Measurements from ENCODE around the gene CXCL10. TPM values are rescaled to one million over a fixed set of nuclear protein-coding genes. Genes with fewer than 3 reads are reported as not detected.
"Not testable (repeated sequence)": the region's sequence is repeated elsewhere in the genome, so short reads cannot be mapped to it uniquely, and the experiment has no call there.

The CXCL10 gene
- total RNA-seq, 4 donors from 2014 or later: 0.52 to 1.9 TPM; not detected in 2

DNA sequence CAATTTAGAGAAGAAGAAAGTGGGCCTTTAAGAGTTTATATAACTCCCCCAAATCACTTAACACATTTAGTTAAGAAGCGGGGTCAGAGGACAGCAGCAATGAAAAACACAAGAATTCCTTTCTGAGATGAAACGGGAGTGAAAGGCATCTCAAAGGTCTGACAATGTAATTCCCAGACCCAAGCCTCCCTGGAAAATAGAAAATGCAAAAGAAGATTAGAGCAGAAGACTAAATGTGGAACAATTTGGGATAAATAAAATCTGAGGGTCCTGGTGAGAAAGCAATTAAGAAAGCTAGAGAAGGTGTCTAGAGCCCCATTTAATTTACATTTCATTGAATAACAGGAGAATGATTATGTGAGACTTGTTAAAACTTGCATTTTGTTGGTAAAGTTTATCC, 32.1 kb upstream of the CXCL10 start:
- DNase-seq: no peak
- intact Hi-C loops (cut with DNase I; ENCODE audit: low total_unique reads): no loop called here
- Histone ChIP-seq H3K4me1 (no peaks in the 10 kb centered on the region), H3K9me3 (no peaks in the 10 kb centered on the region), H3K36me3 (no peaks in the 10 kb centered on the region), H3K27ac (no peak overlapping the region), H3K4me3 (no peak overlapping the region), H3K27me3 (peaks cover 0 to 5% of the 10 kb centered on the region in 2 donors)
- TF ChIP-seq POLR2A (IDR thresholded peaks at IDR 0.05): no peak
- no peak for TF ChIP-seq CTCF (IDR thresholded peaks at IDR 0.05)

DNA sequence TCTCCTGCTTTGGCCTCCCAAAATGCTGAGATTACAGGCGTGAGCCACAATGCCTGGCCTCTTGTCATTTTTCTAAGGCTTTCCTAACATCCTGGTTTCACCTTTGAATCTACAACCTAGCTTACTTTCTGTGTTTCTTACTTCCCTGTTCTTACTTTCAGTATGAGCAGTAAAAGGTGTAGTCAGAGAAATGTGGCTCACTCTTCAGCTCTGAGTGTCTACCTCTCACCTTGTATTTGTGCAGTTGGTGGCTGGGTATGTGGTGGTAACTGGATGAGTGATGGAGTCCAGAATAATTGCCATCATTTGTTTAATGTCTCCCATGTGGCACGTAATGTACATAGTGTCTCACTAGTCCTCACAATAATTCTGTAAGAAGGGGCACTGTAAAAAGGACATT, 31.7 kb upstream of the CXCL10 start:
- no peaks in the 10 kb centered on the region for H3K36me3 ChIP-seq
- H3K4me3 ChIP-seq: no peak overlapping the region
- TF ChIP-seq CTCF (IDR thresholded peaks at IDR 0.05) (no peak), POLR2A (IDR thresholded peaks at IDR 0.05) (no peak)
- H3K27ac ChIP-seq: no peak overlapping the region
- H3K4me1 ChIP-seq: no peaks in the 10 kb centered on the region
- intact Hi-C loops (cut with DNase I; ENCODE audit: low total_unique reads): no loop called here
- H3K9me3 ChIP-seq: no peaks in the 10 kb centered on the region
- peaks cover 0 to 5% of the 10 kb centered on the region in 2 donors for H3K27me3 ChIP-seq
- DNase-seq: no peak

DNA sequence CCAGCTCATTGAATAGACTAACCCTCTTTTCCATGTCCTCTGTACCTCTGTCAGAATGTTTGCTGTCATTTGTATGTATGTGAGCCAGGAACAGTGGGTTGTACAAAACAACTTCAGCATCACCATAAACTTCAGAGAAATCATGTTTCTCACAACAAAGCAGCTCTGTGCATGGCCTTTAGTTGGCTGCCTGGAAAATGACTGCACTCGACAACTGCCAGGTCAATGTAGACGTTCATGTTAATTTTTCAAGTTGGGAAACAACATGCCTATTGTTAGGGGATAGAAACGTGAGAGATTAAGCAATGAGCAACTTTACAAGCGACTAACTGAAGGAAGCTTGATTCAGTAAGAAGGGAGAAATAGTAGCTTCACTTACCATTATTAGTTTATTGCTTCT, 30.4 kb upstream of the CXCL10 start:
- Histone ChIP-seq H3K27me3 (peaks cover 0 to 5% of the 10 kb centered on the region in 2 donors), H3K4me1 (no peaks in the 10 kb centered on the region), H3K9me3 (no peaks in the 10 kb centered on the region), H3K36me3 (no peaks in the 10 kb centered on the region), H3K4me3 (no peak overlapping the region), H3K27ac (no peak overlapping the region)
- intact Hi-C loops (cut with DNase I; ENCODE audit: low total_unique reads): no loop called here
- TF ChIP-seq CTCF (IDR thresholded peaks at IDR 0.05) (no peak), POLR2A (IDR thresholded peaks at IDR 0.05) (no peak)
- no peak for DNase-seq

DNA sequence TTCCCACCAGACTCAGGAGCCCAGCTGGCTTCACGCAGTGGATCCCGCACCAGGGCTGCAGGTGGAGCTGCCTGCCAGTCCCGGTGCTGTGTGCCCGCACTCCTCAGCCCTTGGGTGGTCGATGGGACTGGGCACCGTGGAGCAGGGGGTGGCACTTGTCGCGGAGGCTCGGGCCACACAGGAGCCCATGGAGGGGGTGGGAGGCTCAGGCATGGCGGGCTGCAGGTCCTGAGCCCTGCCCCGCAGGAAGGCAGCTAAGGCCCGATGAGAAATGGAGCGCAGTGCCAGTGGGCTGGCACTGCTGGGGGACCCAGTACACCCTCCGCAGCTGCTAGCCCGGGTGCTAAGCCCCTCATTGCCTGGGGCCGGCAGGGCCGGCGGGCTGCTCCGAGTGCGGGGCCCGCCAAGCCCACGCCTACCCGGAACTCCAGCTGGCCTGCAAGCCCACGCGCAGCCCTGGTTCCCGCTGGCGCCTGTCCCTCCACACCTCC, 27.3 kb upstream of the CXCL10 start:
- H3K9me3 ChIP-seq; intact Hi-C loops (cut with DNase I; ENCODE audit: low total_unique reads); H3K36me3 ChIP-seq; H3K4me1 ChIP-seq; H3K27ac ChIP-seq; H3K27me3 ChIP-seq; DNase-seq; H3K4me3 ChIP-seq: not testable (repeated sequence)

- H3K4me3 ChIP-seq; DNase-seq; H3K27ac ChIP-seq; H3K9me3 ChIP-seq; intact Hi-C loops (cut with DNase I; ENCODE audit: low total_unique reads); H3K36me3 ChIP-seq; H3K4me1 ChIP-seq; H3K27me3 ChIP-seq: not testable (repeated sequence)
Observed at GRCh38 chr4:76049860-76050416, 26.6 kb upstream of the CXCL10 start.

- DNase-seq: not testable (repeated sequence)
Observed at GRCh38 chr4:76044686-76045085, 21.4 kb upstream of the CXCL10 start.

DNA sequence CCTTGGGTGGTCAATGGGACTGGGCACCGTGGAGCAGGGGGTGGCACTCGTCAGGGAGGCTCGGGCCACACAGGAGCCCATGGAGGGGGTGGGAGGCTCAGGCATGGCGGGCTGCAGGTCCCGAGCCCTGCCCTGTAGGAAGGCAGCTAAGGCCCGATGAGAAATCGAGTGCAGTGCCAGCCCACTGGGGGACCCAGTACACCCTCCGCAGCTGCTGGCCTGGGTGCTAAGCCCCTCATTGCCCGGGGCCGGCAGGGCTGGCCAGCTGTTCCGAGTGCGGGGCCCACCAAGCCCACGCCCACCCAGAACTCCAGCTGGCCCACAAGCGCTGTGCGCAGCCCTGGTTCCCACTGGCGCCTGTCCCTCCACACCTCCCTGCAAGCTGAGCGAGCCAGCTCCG, 20.0 kb upstream of the CXCL10 start:
- H3K27me3 ChIP-seq; H3K4me3 ChIP-seq; H3K36me3 ChIP-seq; DNase-seq; H3K27ac ChIP-seq; H3K9me3 ChIP-seq; intact Hi-C loops (cut with DNase I; ENCODE audit: low total_unique reads); H3K4me1 ChIP-seq: not testable (repeated sequence)

More at GRCh38 chr4:76044686-76045085, 21.4 kb upstream of the CXCL10 start:
- H3K9me3 ChIP-seq; H3K4me1 ChIP-seq; H3K36me3 ChIP-seq; H3K27ac ChIP-seq; H3K27me3 ChIP-seq; intact Hi-C loops (cut with DNase I; ENCODE audit: low total_unique reads); H3K4me3 ChIP-seq: not testable (repeated sequence)

DNA sequence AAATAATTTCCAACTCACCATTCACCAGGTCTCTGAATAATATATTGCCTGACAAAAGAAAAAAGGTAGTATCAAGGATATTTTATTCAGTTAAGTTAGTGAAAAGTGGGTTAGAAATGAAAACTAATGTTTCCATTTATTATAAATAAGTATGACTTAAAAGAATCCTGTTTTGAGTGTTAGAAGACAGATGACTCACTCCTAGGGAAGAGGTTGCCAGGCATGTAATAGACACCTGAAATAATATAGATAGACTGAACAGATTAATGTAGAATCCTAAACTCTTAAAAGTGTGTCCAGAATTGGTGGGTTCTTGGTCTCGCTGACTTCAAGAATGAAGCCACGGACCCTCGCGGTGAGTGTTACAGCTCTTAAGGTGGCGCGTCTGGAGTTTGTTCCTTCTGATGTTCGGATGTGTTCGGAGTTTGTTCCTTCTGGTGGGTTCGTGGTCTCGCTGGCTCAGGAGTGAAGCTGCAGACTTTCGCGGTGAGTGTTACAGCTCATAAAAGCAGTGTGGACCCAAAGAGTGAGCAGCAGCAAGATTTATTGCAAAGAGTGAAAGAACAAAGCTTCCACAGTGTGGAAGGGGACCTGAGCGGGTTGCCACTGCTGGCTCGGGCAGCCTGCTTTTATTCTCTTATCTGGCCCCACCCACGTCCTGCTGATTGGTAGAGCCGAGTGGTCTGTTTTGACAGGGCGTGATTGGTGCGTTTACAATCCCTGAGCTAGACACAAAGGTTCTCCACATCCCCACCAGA, 19.1 kb upstream of the CXCL10 start:
- H3K4me1 ChIP-seq; H3K9me3 ChIP-seq; H3K27ac ChIP-seq; H3K27me3 ChIP-seq; H3K4me3 ChIP-seq; H3K36me3 ChIP-seq; intact Hi-C loops (cut with DNase I; ENCODE audit: low total_unique reads); DNase-seq: not testable (repeated sequence)

Measured in uterus (tissue), 4 donors.